Dedifferentiated amniotic fluid mesenchymal stem cell (primary cell): ENCODE results near the gene RPL12.
A peak's percentile ranks its signal among the peaks of the same experiment; 100 is the strongest.
"Not testable (repeated sequence)": the region's sequence is repeated elsewhere in the genome, so short reads cannot be mapped to it uniquely, and the experiment has no call there.

ENCODE experiments used
- DNase-seq: peaks from one replicate; pipeline ENCODE4 v3.0.0-alpha.2; 2016; ENCODE audit errors: extremely low spot score

The RPL12 gene

GRCh38 chr9:127467621-127468020 is 16.4 kb upstream of the RPL12 start:
- no peak for DNase-seq

DNA sequence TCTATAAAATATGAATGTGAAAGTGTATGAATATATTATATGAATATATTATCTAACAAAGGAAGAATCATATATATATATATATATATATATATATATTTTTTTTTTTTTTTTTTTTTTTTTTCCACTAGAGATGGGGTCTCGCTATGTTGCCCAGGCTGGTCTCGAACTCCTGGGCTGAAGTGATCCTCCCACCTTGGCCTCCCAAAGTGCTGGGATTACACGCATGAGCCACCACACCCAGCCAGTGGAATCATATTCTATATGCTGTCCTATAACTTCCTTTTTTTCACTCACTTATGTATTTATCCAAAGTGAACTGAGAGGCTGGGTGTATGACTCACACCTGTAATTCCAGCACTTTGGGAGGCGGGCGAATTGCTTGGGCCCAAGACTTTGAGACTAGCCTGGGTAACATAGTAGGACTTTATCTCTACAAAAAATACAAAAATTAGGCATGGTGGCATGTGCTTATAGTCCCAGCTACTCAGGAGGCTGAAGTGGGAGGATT is 15.3 kb upstream of the RPL12 start:
- DNase-seq: not testable (repeated sequence)

DNA sequence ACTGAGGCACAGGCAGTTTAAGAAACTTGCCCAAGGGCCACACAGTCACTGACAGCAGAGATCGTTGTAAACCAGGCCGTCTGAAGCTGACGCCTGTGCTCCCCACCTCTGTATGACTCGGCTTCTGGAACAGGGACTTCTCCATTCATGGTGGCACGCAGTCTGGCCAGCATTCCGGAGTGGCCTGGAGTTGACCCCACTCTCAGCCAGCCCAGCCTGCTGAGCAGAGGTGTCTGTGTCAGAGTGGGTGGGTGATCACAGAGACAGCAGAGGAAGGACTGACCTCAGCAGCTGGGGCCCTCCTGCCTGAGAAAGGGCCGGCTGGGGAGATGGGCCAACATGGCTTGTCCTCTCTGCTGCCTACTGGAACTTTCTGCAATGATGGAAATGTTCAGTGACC is 12.7 kb upstream of the RPL12 start:
- DNase-seq: no peak

DNA sequence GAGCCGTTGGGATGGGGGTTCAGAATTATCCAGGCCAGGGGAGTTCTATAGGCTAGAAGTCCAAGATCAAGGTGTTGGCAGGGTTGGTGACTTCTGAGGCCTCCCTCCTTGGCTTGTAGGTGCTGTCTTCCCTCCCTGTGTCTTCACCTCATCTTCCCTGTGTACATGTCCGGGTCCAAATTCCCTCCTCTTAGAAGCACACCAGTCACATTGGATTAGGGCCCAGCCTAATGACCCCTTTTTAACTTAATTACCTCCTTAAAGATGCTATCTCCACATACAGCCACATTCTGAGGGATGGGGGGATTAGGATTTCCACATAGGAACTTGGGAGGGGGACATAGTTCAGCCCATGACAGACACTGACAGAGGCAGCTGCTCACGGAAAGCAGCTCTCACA is 12.2 kb upstream of the RPL12 start:
- no peak for DNase-seq

DNA sequence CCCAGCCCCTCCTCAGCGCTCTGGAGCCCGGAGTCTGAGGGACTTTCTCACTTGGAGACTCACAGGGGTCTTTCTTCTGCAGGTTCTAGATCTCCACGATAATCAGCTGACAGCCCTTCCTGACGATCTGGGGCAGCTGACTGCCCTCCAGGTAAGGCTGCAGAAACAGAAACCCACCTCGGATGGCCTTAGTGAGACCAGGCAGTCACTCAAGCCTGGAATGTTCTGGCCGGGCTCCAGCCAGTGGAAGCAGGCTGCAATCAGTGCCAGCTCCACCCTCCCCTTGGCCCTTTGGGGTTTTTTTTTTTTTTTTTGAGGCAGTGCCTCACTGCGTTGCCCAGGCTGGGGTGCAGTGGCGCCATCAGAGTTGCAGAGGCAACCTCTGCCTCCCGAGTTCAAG is 7.7 kb upstream of the RPL12 start:
- DNase-seq: no peak

DNA sequence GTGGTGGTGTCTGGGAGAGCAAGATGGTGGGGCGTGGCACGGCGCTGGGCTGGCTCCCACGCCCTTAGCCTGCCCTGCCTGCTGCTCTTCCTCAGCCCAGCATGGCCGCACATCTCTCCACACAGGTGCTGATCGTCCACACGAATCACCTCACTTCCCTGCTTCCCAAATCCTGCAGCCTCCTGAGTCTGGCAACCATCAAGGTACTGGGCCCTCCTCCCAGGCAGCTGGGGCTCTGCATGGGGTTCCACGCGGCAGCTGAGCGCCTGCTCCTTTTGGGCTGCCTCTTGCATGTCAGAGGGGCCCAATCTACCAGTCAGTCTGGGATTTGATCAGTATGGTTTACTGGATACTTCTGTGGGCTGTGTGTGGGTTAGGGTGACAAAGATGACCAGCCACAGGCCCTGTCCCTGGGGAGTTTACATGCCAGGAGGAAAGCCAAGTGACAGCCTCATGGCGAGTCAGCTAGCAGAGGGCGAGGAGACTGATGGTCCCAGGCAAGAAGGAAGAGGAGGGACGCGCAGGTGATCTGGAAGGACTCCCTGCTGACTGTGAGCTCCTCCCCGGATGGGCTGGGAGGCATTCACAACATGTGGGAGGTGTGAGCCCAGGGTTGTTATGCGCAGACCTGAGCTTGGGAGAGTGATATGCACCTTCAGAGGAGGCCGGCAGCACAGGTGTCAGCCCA is 6.1 kb upstream of the RPL12 start:
- DNase-seq: no peak

- no peak for DNase-seq
These were observed 4.3 kb upstream of the RPL12 start for GRCh38 chr9:127455324-127455992.

- DNase-seq: no peak
These were observed 1.5 kb upstream of the RPL12 start for GRCh38 chr9:127452691-127453090.

DNA sequence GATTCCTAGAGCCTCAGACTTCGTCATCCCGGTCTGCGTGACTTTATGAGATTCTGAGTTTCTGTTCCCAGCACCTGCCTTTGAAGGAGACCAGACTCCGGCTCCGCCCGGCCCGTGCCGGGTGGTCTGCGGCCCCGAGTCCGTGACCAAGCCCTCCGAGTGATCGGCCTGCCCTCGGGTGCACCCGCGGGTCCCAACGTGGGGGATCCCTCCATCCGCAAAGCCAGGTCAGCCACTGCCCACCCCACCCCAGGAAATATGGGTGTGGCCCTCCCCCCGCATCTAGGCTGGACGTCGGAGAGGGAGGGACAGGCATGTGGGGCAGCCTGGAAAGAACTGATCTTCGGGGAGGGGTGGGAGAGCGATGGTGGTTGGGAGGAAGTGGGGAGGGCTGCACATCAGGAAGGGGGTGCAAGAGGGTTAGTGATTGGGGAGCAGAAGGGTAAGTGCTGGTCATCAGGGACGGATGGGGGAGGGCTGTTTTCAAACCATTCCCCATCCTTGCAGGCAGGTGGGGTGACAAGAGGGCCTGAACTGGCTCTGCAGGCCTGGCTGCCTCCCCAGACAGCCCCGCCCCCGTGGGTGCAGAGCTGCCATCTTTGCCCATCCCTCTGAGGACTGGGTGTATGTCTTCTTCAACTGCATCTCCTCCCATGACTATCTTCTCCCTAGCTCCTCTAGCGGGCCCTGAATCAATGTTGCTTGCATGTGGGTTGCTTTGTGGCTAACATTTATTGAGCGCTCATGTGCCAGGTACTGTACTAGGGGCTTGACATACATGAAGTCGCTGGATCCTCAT is 851 bp upstream of the RPL12 start:
- peak; percentile 43 for DNase-seq

DNA sequence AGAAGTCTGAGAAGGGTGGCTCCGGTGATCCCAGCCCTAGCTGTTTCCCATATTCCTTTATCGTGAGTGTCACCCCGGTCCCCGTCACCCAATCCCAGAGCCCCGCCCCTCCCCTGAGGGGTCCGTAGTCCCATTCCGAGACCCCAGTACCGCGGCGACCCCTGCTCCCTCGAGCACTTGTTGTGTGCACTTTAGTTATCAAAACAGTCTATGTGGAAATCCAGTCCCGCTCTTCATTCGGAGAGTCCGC is 327 bp upstream of the RPL12 start:
- DNase-seq: no peak

DNA sequence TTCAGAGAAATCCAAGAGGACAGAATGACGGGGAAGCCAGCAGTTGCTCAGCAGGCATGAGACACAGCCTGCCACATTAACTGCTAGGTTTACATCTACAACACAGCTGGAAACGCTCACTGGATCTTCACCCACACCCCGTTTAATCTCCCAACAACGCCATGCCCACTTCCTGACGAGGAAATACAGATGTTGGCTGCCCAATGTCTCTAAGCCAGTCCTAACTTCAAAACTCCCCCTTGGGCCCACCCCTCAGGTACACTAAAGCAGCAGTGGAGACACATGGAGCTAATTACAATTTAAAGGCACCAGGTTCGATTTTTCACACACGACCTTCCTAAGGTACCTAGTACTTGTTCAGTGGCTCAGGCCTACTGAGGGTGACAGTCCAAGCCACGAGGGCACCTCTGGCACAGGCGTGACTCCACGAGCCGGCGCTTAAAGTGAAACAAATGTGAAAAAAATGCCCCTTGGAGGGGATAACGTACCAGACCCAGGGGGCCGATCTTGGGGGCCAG is 904 bp downstream of the RPL12 start:
- peak; percentile 48 for DNase-seq

DNA sequence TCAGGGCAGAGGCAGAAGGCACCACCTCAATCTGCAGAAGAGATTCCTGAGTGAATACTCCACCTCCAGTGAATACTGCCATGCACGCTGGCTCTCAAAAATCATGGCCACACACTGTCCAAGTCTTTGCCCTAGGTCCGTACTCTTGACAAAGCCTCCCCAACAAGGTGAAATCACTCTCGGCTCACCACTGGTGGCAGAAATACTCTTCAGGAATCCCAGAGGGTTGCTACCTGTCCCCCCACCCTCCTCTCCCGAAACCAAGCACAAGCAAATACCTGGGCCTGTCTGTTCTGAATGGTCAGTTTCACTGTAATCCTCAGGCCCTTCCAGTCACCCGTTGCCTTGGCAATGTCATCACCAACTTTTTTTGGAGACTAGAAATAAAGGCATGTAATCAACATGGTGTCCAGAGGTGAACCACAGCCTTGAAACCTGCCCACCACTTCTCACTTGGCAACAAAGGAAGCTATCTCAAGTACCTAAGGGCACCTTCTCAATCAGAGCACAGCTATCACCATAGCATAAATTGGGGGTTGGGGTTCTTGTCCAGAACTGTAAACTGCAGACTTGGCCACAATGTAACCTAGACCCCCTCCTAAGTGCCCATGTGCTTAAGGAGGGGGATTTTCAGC is 1.8 kb downstream of the RPL12 start:
- no peak for DNase-seq

- no peak for DNase-seq
These were observed 2.9 kb downstream of the RPL12 start for GRCh38 chr9:127448112-127448805.

DNA sequence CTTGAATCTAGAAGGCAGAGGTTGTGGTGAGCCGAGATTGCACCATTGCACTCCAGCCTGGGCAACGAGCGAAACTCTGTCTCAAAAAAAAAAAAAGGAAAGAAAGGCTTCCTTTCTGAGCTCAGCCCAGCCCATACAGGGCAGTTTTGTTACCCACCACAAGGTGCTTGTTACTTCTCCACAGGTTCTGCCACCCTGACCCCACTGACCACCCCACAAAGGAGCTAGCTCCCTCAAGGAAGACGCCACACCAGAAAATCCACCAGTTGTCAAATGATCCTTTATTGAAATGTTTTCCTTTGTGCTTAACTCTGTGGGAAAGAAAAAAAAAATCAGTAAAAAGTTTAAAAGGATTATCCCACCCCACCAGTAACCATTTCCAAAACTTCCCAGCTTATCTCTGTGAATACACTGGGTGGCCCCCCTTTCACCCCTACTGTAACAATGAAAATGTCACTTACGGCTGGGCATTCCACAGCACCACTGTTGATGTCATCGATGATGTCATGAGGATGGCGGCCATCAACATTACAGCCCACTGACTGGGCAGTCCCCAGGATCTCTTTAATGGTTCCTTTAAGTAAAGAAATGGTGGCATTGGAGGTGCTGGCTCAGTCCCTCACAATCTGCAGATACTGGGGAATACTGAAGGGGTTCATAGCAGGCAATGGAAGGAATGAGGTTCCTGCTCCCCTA is 3.6 kb downstream of the RPL12 start:
- no peak for DNase-seq

DNA sequence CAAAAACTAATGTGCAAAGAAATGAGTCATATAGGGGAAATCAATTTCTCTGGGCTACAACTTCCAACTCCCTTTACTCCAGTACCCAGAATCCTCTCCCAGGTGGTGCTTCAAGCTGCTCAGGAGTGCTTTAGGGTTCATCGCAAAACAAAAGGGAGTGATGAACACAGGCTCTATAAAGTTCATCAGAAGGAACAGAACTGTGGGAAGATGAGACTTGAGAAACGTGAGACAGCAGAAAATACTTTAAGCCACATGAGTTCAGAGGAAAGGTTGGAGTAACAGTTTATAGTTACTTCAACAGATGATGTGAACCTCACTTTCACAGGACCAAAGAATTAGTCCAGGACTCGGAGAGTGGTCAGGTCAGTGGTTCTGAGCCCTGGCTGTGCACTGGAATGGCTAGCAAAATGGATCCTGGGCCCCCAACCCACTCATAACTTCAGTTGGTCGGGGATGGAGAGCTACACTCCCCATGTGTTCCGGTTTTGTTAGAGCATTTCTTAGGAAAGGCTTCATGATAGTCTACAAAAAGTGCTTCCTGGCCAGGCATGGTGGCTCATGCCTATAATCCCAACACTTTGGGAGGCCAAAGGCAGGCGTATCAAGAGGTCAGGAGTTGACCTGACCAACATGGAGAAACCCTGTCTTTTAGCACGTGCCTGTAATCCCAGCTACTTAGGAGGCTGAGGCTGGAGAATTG is 4.3 kb downstream of the RPL12 start:
- DNase-seq: no peak

DNA sequence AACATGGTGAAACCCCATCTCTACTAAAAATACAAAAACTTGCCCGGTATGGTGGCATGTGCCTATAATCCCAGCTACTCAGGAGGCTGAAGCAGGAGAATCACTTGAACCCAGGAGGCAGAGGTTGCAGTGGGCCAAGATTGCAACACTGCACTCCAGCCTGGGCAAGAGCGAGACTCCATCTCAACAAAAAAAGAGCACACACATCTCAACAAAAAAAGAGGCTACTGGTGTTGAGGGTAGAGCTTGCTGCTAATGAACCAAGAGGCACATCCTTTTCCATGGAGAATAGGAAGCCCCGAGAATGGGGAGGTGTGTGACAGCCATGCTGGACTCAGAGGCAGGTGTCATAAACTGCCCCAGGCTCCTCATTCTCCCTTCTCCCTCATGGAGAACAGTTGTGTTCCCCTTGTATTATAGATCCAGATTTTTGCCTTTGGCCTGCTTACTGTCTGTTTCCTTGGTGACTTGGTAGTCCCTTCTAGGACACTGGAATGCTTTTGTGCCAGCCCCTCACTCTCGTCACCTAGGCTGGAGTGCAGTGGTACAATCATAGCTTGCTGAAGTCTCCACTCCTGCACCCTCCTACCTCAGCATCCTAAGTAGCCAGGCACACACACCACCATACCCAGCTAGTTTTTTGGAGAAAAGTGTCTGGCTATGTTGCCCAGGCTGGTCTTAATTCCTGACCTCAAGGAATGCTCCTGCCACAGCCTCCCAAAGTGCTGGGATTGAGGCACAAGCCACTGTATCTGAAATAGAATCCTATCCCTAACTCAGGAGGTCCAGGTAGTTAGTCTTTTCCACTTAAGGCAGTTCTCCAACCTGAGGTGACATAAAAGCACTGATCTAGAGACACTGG is 5.1 kb downstream of the RPL12 start:
- DNase-seq: no peak

- no peak for DNase-seq
These were observed 6.0 kb downstream of the RPL12 start for GRCh38 chr9:127444921-127445850.

- DNase-seq: no peak
These were observed 6.8 kb downstream of the RPL12 start for GRCh38 chr9:127444283-127444920.
